Astrocyte (in vitro differentiated cells and primary cell): ENCODE measurements around the gene REG3G.

Source experiments
- EZH2 ChIP-seq: IDR thresholded peaks from 2 replicates; pipeline ENCODE4 v1.6.1; 2012; ENCODE audit warnings: mild to moderate bottlenecking, low read length, inconsistent platforms; ENCODE audit not compliant: insufficient read depth
- TF ChIP-seq, protein P1 (sequence below): IDR thresholded peaks from 2 replicates; pipeline ENCODE4 v1.5.1; 2011; ENCODE audit warnings: low read depth, mild to moderate bottlenecking, inconsistent platforms, low read length, moderate library complexity; ENCODE audit not compliant: insufficient read depth

DNA sequence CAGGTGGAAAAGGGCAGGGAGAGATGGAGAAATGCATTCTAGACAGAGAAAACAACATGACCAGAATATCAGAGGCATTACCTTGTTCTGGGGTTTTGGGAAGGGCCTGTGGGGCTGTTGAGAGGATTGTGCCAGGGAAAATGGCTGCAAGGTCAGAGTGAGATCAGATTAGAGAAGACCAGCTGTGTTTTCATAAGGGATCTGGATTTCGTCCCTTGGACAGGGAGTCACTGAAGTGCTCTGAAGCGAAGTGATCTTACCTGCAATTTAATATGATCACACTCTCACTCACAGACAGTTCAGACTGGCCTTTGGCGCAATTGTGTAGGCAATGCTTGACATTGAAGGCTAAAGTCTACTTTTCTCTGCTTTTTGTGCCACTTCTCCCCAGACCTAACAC lies 20.3 kb upstream of the REG3G start:
- TF ChIP-seq, protein P1, sequence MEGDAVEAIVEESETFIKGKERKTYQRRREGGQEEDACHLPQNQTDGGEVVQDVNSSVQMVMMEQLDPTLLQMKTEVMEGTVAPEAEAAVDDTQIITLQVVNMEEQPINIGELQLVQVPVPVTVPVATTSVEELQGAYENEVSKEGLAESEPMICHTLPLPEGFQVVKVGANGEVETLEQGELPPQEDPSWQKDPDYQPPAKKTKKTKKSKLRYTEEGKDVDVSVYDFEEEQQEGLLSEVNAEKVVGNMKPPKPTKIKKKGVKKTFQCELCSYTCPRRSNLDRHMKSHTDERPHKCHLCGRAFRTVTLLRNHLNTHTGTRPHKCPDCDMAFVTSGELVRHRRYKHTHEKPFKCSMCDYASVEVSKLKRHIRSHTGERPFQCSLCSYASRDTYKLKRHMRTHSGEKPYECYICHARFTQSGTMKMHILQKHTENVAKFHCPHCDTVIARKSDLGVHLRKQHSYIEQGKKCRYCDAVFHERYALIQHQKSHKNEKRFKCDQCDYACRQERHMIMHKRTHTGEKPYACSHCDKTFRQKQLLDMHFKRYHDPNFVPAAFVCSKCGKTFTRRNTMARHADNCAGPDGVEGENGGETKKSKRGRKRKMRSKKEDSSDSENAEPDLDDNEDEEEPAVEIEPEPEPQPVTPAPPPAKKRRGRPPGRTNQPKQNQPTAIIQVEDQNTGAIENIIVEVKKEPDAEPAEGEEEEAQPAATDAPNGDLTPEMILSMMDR = no peak
- TF ChIP-seq EZH2 = no peak
